Measurements from ENCODE around the gene NBEA.
"Not testable (repeated sequence)": the region's sequence is repeated elsewhere in the genome, so short reads cannot be mapped to it uniquely, and the experiment has no call there.

NBEA gene

GRCh38 chr13:35309706-35310105, 367.6 kb downstream of the NBEA start:
- DNase-seq, result no peak

GRCh38 chr13:35332134-35332533, 390.1 kb downstream of the NBEA start:
- no peak for DNase-seq

- no peak for DNase-seq
Observed at GRCh38 chr13:35333157-35333556, 391.1 kb downstream of the NBEA start.

- no peak for DNase-seq
Observed at GRCh38 chr13:35342440-35342839, 400.4 kb downstream of the NBEA start.

- DNase-seq, result no peak
Observed at GRCh38 chr13:35343417-35343816, 401.3 kb downstream of the NBEA start.

- no peak for DNase-seq
Observed at GRCh38 chr13:35345992-35346391, 403.9 kb downstream of the NBEA start.

- DNase-seq, result no peak
Observed at GRCh38 chr13:35346494-35346893, 404.4 kb downstream of the NBEA start.

GRCh38 chr13:35347679-35348205, 405.7 kb downstream of the NBEA start:
- DNase-seq, result no peak

- DNase-seq, result no peak
Observed at GRCh38 chr13:35349052-35349451, 407.0 kb downstream of the NBEA start.

- no peak for DNase-seq
Observed at GRCh38 chr13:35349673-35350278, 407.7 kb downstream of the NBEA start.

GRCh38 chr13:35354285-35354684, 412.2 kb downstream of the NBEA start:
- DNase-seq, result no peak

GRCh38 chr13:35354882-35355281, 412.8 kb downstream of the NBEA start:
- no peak for DNase-seq

- DNase-seq, result no peak
Observed at GRCh38 chr13:35356572-35356971, 414.5 kb downstream of the NBEA start.

- DNase-seq, result no peak
Observed at GRCh38 chr13:35365883-35366282, 423.8 kb downstream of the NBEA start.

GRCh38 chr13:35367586-35367985, 425.5 kb downstream of the NBEA start:
- no peak for DNase-seq

GRCh38 chr13:35378939-35379338, 436.9 kb downstream of the NBEA start:
- no peak for DNase-seq

GRCh38 chr13:35379663-35380062, 437.6 kb downstream of the NBEA start:
- DNase-seq, result no peak

GRCh38 chr13:35387682-35388250, 445.7 kb downstream of the NBEA start:
- DNase-seq, result no peak

- DNase-seq, result no peak
Observed at GRCh38 chr13:35388441-35389355, 446.6 kb downstream of the NBEA start.

GRCh38 chr13:35389535-35389934, 447.5 kb downstream of the NBEA start:
- no peak for DNase-seq

- DNase-seq, result no peak
Observed at GRCh38 chr13:35392768-35393167, 450.7 kb downstream of the NBEA start.

- DNase-seq, result no peak
Observed at GRCh38 chr13:35393886-35394285, 451.8 kb downstream of the NBEA start.

GRCh38 chr13:35408285-35408684, 466.2 kb downstream of the NBEA start:
- DNase-seq, result not testable (repeated sequence)
